Erythroblast (primary cell): ENCODE results near the gene GPR26.

Experiments used
- GATA1 ChIP-seq: IDR thresholded peaks from 2 replicates; pipeline ENCODE4 v1.6.1; 2011; ENCODE audit warnings: low read depth, mild to moderate bottlenecking, control low read depth, low read length, moderate library complexity
- POLR2A ChIP-seq: IDR thresholded peaks from 2 replicates; pipeline ENCODE4 v1.6.1; 2011; ENCODE audit warnings: mild to moderate bottlenecking, low read length

- TF ChIP-seq POLR2A (no peak), GATA1 (no peak)
Measured at GRCh38 chr10:123633106-123633505, 33.0 kb upstream of the GPR26 start.
